ENCODE results near the gene RELL1.

DNA sequence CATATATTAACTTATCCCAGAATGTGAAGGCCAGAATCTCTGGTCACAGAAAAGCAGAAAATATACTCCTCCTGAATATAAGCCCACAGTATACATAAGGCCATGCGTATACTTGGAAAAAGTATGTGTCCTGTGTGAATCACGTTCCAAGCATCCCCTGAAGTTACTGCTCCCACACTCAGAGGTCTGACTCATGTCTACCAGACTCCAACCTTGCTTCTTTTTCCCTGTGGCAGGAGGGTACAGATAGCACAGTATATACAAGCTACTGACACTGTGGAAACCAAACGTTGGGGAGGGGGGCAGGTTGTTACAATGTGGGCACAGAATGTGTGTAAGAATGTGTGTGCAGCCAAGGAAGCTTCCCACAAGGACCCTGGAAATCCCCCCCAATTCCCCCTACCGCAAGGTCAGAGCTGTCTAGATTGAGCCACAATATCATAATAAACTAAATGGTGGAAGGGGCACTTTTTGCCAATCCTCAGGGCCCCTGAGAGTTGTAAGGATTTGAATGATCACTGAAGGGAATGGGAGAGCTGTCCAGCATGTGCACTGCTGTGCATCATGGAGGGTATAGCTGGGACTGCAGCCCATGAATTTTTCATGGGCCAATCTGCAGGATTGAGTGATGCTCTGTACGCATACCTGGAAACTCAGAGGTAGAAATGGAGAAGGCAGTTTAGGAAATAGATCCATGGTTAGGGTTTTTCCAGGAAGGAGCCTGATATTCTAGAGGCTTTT lies 7.4 kb upstream of the RELL1 start:
- no peak for TF ChIP-seq CTCF (IDR thresholded peaks at IDR 0.05)
- TF ChIP-seq POLR2A (IDR thresholded peaks at IDR 0.05), result no peak
